DND-41 (cell line): ENCODE results near the gene FXR2.

ENCODE experiments used
- ATAC-seq: fragments of 200-7000 bp; cut with Tn5 transposase; 3 replicates; pipeline ENCODE4 v1.9.1; 2021; ENCODE audit warnings: low read depth; ENCODE audit not compliant: insufficient read depth
- DNase-seq: peaks from one replicate; pipeline ENCODE4 v3.0.0-alpha.2; 2020
- H2AFZ ChIP-seq: 2 replicates; pipeline ENCODE4 v1.6.0; 2012; ENCODE audit warnings: low read depth, low read length
- H3K27ac ChIP-seq: 2 replicates; pipeline ENCODE4 v1.5.1; 2012; ENCODE audit warnings: low read length, inconsistent platforms
- H3K27me3 ChIP-seq: fragments of 200-600 bp; sonication (generic); 2 replicates; pipeline ENCODE4 v1.6.0; 2012; ENCODE audit warnings: low read length, mild to moderate bottlenecking, inconsistent platforms; ENCODE audit not compliant: insufficient read depth, poor library complexity
- H3K36me3 ChIP-seq: 2 replicates; pipeline ENCODE4 v1.5.1; 2012; ENCODE audit warnings: low read length, inconsistent platforms; ENCODE audit not compliant: insufficient read depth
- H3K4me1 ChIP-seq: 2 replicates; pipeline ENCODE4 v1.5.1; 2012; ENCODE audit warnings: mild to moderate bottlenecking, low read length; ENCODE audit not compliant: insufficient read depth
- H3K4me2 ChIP-seq: 2 replicates; pipeline ENCODE4 v1.6.0; 2012; ENCODE audit warnings: mild to moderate bottlenecking, moderate library complexity, low read length, inconsistent platforms; ENCODE audit not compliant: insufficient read depth
- H3K4me3 ChIP-seq, 2 experiments: fragments of 200-600 bp in 1 of 2; shearing (Covaris generic) in 1 of 2; 2 replicates each; pipeline ENCODE4 v1.5.1; 2012 to 2016; ENCODE audit warnings: inconsistent platforms in 2 of 2, low read length in 2 of 2, mild to moderate bottlenecking in 2 of 2, low read depth in 1 of 2, moderate library complexity in 1 of 2
- H3K79me2 ChIP-seq: 2 replicates; pipeline ENCODE4 v1.6.0; 2012; ENCODE audit warnings: low read length, inconsistent platforms; ENCODE audit not compliant: insufficient read depth
- H3K9ac ChIP-seq: 2 replicates; pipeline ENCODE4 v1.6.0; 2012; ENCODE audit warnings: low read depth, mild to moderate bottlenecking, inconsistent platforms, low read length, moderate library complexity
- H3K9me3 ChIP-seq: 2 replicates; pipeline ENCODE4 v1.5.1; 2012; ENCODE audit warnings: low read length, moderate library complexity, mild to moderate bottlenecking, inconsistent platforms; ENCODE audit not compliant: insufficient read depth, severe bottlenecking
- H4K20me1 ChIP-seq: 2 replicates; pipeline ENCODE4 v1.6.0; 2012; ENCODE audit warnings: low read length; ENCODE audit not compliant: insufficient read depth
- CTCF ChIP-seq: IDR thresholded peaks from 2 replicates; pipeline ENCODE4 v1.5.1; 2012; ENCODE audit warnings: borderline replicate concordance, low read length, moderate library complexity, mild to moderate bottlenecking; ENCODE audit not compliant: poor library complexity, severe bottlenecking; ENCODE audit errors: extremely low read depth
- EZH2 ChIP-seq: IDR thresholded peaks from 3 replicates; pipeline ENCODE4 v1.6.1; 2012; ENCODE audit warnings: borderline replicate concordance, low read depth, mild to moderate bottlenecking, moderate library complexity, low read length, inconsistent platforms; ENCODE audit not compliant: severe bottlenecking

The FXR2 gene

GRCh38 chr17:7631398-7632380, 17.0 kb upstream of the FXR2 start:
- no peak overlapping the region for H3K27ac ChIP-seq

GRCh38 chr17:7629939-7630571, 15.4 kb upstream of the FXR2 start, which contains the start of gene SHBG:
TSS of gene SHBG (plus strand) at chr17:7630135. CDS start at chr17:7630173, 38 bp downstream.
- no peak for DNase-seq
- H3K27me3 ChIP-seq: no peaks in the 10 kb centered on the region
- no peaks in the 10 kb centered on the region for H3K9me3 ChIP-seq
- ATAC-seq: no peak
- no peak within 1 kb of the TSS for H3K4me2 ChIP-seq
- H2AFZ ChIP-seq: no peak within 1 kb of the TSS
- H3K79me2 ChIP-seq: no peaks in the 10 kb centered on the region; the same call in 1 of the 2 replicates
- H4K20me1 ChIP-seq: peaks cover 9% of the 10 kb centered on the region
- H3K4me3 ChIP-seq: no peak within 1 kb of the TSS
- no peak within 1 kb of the TSS for H3K9ac ChIP-seq
- TF ChIP-seq CTCF: no peak
- TF ChIP-seq EZH2: no peak
- H3K4me1 ChIP-seq: peaks cover 20% of the 10 kb centered on the region
- no peaks in the 10 kb centered on the region for H3K36me3 ChIP-seq
- H3K27ac ChIP-seq: no peak within 1 kb of the TSS

More at GRCh38 chr17:7631398-7632380, 17.0 kb upstream of the FXR2 start:
- ATAC-seq (no peak), DNase-seq (no peak)
- H2AFZ ChIP-seq: no peak overlapping the region
- no peaks in the 10 kb centered on the region for H3K36me3 ChIP-seq
- H4K20me1 ChIP-seq: peaks cover 4% of the 10 kb centered on the region
- no peaks in the 10 kb centered on the region for H3K27me3 ChIP-seq
- TF ChIP-seq CTCF: no peak
- TF ChIP-seq EZH2: no peak
- H3K9me3 ChIP-seq: no peaks in the 10 kb centered on the region
- no peak overlapping the region for H3K9ac ChIP-seq
- H3K4me3 ChIP-seq: no peak overlapping the region
- no peak overlapping the region for H3K4me2 ChIP-seq
- H3K4me1 ChIP-seq: peaks cover 15% of the 10 kb centered on the region
- H3K79me2 ChIP-seq: no peaks in the 10 kb centered on the region; the same call in 1 of the 2 replicates

GRCh38 chr17:7627250-7628121, 12.8 kb upstream of the FXR2 start, which contains the start of gene SAT2:
TSS of gene SAT2 (minus strand) at chr17:7627821. CDS start at chr17:7627635, 186 bp downstream.
- Histone ChIP-seq H3K27ac (peak within 1 kb of the TSS; percentile 72), H3K4me1 (peaks cover 20% of the 10 kb centered on the region), H2AFZ (peak within 1 kb of the TSS; percentile 82), H3K4me2 (peak within 1 kb of the TSS; percentile 95), H3K79me2 (no peaks in the 10 kb centered on the region; the same call in 1 of the 2 replicates), H3K27me3 (no peaks in the 10 kb centered on the region), H4K20me1 (peaks cover 9% of the 10 kb centered on the region), H3K4me3 (peak within 1 kb of the TSS; percentile 82 to 89), H3K9me3 (no peaks in the 10 kb centered on the region), H3K36me3 (no peaks in the 10 kb centered on the region), H3K9ac (peak within 1 kb of the TSS; percentile 77)
- TF ChIP-seq CTCF (no peak), EZH2 (no peak)
- ATAC-seq: peak; percentile 94
- DNase-seq: peak; percentile 90
